Breast epithelium (tissue), 3 donors: ENCODE data around the gene CHST8.

ENCODE experiments used
- POLR2A ChIP-seq: fragments of 450-650 bp; IDR thresholded peaks from one replicate; pipeline ENCODE4 v1.6.1; 2016; ENCODE audit warnings: antibody characterized with exemption, mild to moderate bottlenecking, moderate library complexity
- POLR2AphosphoS5 ChIP-seq, 3 donors: sonication (generic); formaldehyde crosslinking; IDR thresholded peaks; one replicate each; pipeline ENCODE4 v1.6.1; 2017; ENCODE audit warnings: antibody characterized with exemption in 3 of 3
- TF ChIP-seq, protein P1 (sequence below), 3 donors: fragments of 450-650 bp; IDR thresholded peaks; one replicate each; pipeline ENCODE4 v1.5.1; 2016 to 2017; ENCODE audit warnings: antibody characterized with exemption in 3 of 3, mild to moderate bottlenecking in 3 of 3, moderate library complexity in 3 of 3

DNA sequence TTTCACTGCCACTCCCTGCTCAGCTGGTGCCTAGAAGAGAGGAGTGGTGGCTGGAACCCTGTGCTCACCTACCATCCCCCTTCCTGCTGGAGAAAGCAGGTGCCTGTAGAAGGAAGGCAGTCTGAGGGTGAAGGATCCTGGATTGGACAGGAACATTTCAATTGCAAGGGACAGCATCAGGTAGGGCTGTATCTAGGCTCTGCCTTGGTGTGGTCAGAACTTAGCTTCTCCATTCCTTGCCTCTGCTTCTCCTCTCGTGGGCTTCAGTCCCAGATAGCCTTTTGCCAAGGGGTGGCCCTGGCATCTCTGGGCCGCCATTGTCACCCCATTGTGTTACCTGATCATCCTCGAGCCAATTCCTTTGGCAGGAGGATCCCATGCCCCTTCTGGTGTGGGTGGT is 101.8 kb downstream of the CHST8 start:
- no peak for TF ChIP-seq POLR2A
- no peak for TF ChIP-seq POLR2AphosphoS5 (IDR thresholded peaks at IDR 0.05)
- TF ChIP-seq, protein P1, sequence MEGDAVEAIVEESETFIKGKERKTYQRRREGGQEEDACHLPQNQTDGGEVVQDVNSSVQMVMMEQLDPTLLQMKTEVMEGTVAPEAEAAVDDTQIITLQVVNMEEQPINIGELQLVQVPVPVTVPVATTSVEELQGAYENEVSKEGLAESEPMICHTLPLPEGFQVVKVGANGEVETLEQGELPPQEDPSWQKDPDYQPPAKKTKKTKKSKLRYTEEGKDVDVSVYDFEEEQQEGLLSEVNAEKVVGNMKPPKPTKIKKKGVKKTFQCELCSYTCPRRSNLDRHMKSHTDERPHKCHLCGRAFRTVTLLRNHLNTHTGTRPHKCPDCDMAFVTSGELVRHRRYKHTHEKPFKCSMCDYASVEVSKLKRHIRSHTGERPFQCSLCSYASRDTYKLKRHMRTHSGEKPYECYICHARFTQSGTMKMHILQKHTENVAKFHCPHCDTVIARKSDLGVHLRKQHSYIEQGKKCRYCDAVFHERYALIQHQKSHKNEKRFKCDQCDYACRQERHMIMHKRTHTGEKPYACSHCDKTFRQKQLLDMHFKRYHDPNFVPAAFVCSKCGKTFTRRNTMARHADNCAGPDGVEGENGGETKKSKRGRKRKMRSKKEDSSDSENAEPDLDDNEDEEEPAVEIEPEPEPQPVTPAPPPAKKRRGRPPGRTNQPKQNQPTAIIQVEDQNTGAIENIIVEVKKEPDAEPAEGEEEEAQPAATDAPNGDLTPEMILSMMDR (IDR thresholded peaks at IDR 0.05), result no peak
